Islet of Langerhans (tissue), 1 donor: ENCODE data around the gene ABHD14A.

Experiments
- FAIRE-seq: peaks from one replicate; lab custom pipeline; 2011; peaks lifted over from hg19 to GRCh38; lab: Jason Lieb, UNC

ABHD14A gene

GRCh38 chr3:52020796-52021195, 45.9 kb downstream of the ABHD14A start:
- no peak for FAIRE-seq

- FAIRE-seq, result no peak
Observed at GRCh38 chr3:52021489-52022268, 46.8 kb downstream of the ABHD14A start.

- FAIRE-seq, result no peak
Observed at GRCh38 chr3:52022323-52023100, 47.6 kb downstream of the ABHD14A start.

DNA sequence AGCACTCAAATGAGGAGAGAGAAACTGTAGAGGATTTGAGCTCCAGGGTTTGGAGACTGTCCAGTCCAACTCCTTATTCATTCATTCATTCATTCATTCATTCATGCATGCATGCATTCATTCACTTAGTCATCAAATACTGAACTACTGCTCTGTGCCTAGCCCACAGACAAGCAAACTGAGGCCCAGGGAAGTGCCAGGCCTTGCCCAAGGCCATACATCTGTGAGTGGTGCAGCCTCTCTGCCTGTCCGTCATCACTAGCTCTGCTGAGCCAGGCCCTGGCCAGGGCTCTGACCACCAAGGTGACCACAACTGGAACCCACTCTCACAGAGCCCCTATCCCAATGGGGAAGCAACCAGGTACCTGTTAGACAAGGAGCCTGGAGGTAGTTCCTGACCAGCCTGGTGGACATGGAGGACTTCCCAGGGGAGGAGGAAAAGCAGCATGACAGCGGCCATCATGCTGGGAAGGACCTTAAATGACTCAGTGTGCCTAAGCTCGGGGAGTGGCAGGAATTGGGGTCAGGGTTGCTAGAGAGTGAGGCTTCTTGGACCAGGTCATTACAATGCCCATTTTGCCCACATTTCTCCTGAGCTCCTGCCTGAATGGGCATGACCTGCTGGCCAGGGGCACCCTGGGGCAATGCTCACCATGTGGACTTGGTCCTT, 48.4 kb downstream of the ABHD14A start:
- FAIRE-seq, result no peak

GRCh38 chr3:52023860-52024764, 49.2 kb downstream of the ABHD14A start:
- no peak for FAIRE-seq

- FAIRE-seq, result no peak
Observed at GRCh38 chr3:52024765-52025452, 50.0 kb downstream of the ABHD14A start.

- no peak for FAIRE-seq
Observed at GRCh38 chr3:52025453-52025852, 50.6 kb downstream of the ABHD14A start.

- no peak for FAIRE-seq
Observed at GRCh38 chr3:52026041-52026440, 51.2 kb downstream of the ABHD14A start.

DNA sequence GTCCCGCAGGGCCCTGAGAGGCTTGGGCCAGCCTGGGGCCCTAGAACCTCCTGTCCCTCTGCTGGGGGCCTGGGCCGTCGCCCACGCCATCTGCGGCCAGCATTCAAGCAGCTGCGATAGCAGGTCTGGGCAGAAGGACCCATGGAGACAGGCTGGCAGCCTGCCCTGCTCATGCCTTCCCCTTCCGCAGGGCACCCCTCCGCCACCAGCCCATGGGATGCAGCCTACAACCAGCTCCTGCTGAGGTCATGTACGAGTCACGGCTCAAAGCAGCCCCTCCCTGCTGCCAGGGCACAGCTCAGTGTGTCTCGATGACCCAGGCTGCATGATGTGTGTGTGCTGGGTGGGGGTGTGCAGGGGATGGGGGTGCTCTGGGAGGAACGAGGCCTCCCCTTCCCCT, 53.7 kb downstream of the ABHD14A start:
- FAIRE-seq, result no peak

DNA sequence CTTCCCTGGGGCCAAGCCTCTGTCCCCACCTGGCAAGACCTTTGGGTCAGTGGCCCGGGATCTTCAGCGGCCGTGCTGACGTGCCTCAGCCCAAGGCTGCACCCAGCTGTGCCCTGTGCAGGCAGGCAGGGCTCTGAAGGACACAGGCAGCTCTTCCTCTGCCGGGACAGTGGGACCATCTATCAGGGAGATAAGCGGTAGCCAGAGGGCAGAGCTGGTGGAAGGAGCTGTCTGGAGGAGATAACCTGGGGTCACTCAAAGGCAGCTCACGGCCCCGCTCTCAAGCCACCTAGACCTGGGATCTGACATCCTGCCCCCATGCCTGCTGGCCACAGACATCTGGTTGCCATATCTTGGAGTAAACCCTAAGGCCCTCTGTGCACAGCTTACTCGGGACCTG, 54.2 kb downstream of the ABHD14A start:
- FAIRE-seq, result no peak

DNA sequence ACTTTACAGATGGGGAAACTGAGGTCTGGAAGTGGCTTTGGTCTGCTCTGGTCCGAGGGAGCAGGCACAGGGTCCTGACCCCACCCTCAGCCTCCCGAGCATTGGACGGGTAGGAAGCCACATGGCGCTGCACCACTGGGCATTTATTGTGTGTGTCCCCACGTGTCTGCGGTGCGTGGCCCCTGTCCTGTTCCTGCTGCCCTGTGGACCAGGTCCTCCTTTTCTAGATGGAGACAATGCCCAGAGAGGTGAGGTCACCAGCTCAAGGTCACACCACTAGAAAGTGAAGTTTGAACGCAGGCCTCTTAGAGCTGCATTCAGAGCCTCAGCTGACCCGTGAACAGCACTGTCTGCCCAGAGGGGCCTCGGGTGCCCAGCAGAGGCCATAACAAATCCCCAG, 54.7 kb downstream of the ABHD14A start:
- FAIRE-seq, result no peak
